Stomach (tissue), 9 donors: ENCODE measurements around the gene AMIGO3. TPM values are rescaled to one million over a fixed set of nuclear protein-coding genes. Genes with fewer than 3 reads are reported as not detected.
"Not testable (repeated sequence)": the region's sequence is repeated elsewhere in the genome, so short reads cannot be mapped to it uniquely, and the experiment has no call there.

ENCODE experiments used
- DNase-seq, 2 donors: peaks; one replicate each; pipeline versions ENCODE4 v3.0.0 to v3.0.0-alpha.2; 2013 to 2019
- H3K27ac ChIP-seq, 5 donors: fragments of 200-600 bp in 4 of 5; sonication (generic) in 4 of 5; one replicate each; pipeline ENCODE4 v1.5.1; 2013 to 2019; ENCODE audit warnings: mild to moderate bottlenecking in 1 of 5, moderate library complexity in 1 of 5
- H3K27me3 ChIP-seq, 3 donors: fragments of 200-600 bp; sonication (generic); one replicate each; pipeline ENCODE4 v1.5.1; 2017 to 2019; ENCODE audit warnings: mixed run types in 1 of 3
- H3K36me3 ChIP-seq, 4 donors: fragments of 200-600 bp; sonication (generic); 1 replicate in 3 of 4; 2 replicates in 1 of 4; pipeline ENCODE4 v1.5.1; 2016 to 2019
- H3K4me1 ChIP-seq, 4 donors: fragments of 200-600 bp; sonication (generic); one replicate each; pipeline ENCODE4 v1.5.1; 2016 to 2019
- H3K4me3 ChIP-seq, 4 donors: fragments of 200-600 bp; sonication (generic) in 3 of 4; one replicate each; pipeline ENCODE4 v1.5.1; 2016 to 2019; ENCODE audit warnings: mild to moderate bottlenecking in 1 of 4
- H3K9me3 ChIP-seq, 4 donors: fragments of 200-600 bp; sonication (generic); one replicate each; pipeline ENCODE4 v1.5.1; 2016 to 2019
- EP300 ChIP-seq: sonication (generic); formaldehyde crosslinking; IDR thresholded peaks from one replicate; pipeline ENCODE4 v1.6.1; 2017; ENCODE audit warnings: antibody characterized with exemption
- POLR2AphosphoS5 ChIP-seq, 3 donors: sonication (generic); formaldehyde crosslinking; IDR thresholded peaks; one replicate each; pipeline ENCODE4 v1.6.1; 2016; ENCODE audit warnings: antibody characterized with exemption in 3 of 3
- WGBS, 5 donors: extraction: QIAGEN DNeasy Blood & Tissue Kit in 3 of 5; methylation state at CpG; one replicate each; pipeline versions ENCODE4 v1.1.5 to v1.1.7; 2013 to 2018; 5-methylcytosine and 5-hydroxymethylcytosine counted together
- intact Hi-C: fragments of 100-400 bp; cut with DNase I; formaldehyde crosslinking; loops from one replicate; pipeline ENCODE4 v1.15.1; 2023; ENCODE audit warnings: low total_unique reads
- polyA plus RNA-seq, 3 donors: library from polyadenylated mRNA; stranded (reverse); fragments of 200-250 nt; gene quantifications; one replicate each; pipeline ENCODE4 v1.2.3, GENCODE V29; 2013
- total RNA-seq, 5 donors: library from RNA; depleted of rRNA; stranded (reverse); fragments of >200 nt; gene quantifications; one replicate each; pipeline versions ENCODE4 v1.1.0 to v1.2.3, GENCODE V29; 2014 to 2016
- TF ChIP-seq, protein P1 (sequence below), 7 experiments: fragments of 450-650 bp in 4 of 7; fragments of 200-600 bp in 3 of 7; sonication (generic) in 3 of 7; IDR thresholded peaks; one replicate each; pipeline ENCODE4 v1.5.1; 2016 to 2019; ENCODE audit warnings: antibody characterized with exemption in 7 of 7, control low read depth in 2 of 7, mild to moderate bottlenecking in 1 of 7
- donor health status: healthy with polysubstance abuse.
- donor health status: Bipolar disorder and iron deficiency.
- donor health status: healthy.

Gene AMIGO3
- total and polyA plus RNA-seq, 8 donors, result 0.19 to 1.3 (median 0.80) TPM; not detected in 4

DNA sequence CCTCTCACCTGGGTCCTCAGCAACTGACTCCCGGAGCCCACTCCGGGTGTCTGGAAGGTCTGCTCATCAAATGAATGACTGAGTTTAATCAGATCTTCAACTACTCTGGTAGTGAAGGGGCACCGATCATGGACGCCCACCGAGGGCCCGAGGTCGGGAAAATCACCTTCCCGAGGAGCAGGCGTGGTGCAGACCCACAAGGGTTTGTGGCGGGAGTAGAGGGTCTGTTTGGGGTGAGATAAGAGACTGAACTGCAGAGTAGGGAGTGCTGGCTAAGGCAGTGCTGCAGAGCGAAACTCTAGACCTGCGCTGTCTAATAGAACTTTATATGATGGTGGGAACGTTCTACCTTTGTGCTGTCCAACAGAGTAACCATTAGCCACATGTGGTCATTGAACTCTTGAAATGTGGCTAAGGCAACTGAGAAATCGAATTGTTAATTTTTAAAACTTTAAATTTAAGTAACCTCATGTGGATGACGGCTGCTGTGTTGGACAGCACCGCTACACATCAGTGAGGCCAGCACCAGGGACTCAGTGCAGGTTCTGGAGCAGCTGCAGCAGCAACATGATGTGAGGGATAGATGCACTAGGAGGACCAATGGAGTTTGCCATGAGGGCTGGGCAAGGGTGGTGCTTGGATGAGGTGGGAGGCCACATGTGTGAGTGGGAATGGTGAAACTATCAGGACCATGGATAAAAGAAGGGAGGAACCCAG, 29.4 kb downstream of the AMIGO3 start:
- DNase-seq, H3K36me3 ChIP-seq, intact Hi-C loops, H3K9me3 ChIP-seq: not testable (repeated sequence)
- peaks cover 0 to 22% (median 0%) of the 10 kb centered on the region in 3 donors for H3K27me3 ChIP-seq
- 5 to 10% (median 6%) methylated on average over 14 to 16 of the region's 16 CpGs for WGBS, 5 donors
- H3K27ac ChIP-seq, result peak overlapping the region; percentile 77 to 91 (median 88)
- H3K4me3 ChIP-seq, result peak overlapping the region; percentile 71 to 95 (median 83)
- H3K4me1 ChIP-seq, result peaks cover 26 to 52% (median 49%) of the 10 kb centered on the region in 4 donors

DNA sequence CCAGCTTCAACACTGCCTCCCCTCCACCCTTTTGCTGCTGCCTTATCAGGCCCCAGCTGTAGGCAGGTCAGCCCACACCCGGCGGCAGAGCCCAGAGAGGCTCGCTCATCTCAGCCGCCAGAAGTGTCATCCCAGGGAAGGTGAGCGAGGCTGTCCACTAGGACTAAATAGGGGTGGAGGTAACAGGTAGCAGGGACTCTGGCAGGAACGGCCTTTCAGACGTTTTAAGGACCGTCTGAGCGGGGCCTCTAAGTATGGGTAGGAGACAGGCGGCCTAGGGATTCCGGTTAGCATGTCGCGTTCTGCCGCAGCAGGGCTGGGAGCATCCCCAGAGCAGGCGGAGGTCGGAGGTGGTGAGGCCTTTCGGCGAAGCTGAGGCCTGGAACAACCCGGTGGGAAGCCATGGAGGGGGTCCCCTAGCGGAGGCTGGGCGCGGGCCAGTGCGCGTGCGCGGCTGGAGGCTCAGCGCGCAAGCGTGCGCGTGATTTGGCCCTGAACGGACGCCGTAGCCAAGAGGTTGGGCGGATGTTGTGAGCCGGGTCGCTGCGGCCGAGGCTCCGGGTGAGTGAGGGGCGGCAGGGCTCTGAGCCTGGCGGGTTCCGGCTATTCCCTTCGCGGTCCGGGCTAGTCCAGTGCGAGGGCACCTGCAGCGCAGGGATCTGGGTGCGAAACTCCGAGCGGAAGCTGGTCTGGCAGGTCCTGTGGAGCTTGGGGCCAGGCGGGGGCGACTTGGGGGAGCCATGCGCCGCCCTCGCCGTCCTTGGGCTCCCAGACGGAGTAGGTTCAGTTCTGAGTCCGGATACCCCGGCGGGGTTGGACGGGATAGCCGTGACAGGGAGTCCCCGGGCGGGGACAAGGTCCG, 30.2 kb downstream of the AMIGO3 start, which contains the start of the genes MST1 and RNF123:
MST1 (minus strand) TSS at position 429 of the 862 bp plus-strand sequence. CDS start 783 bp downstream, outside the sequence.
RNF123 (plus strand) TSS at position 512 of the 862 bp plus-strand sequence. CDS start 1,609 bp downstream, outside the sequence.
- Histone ChIP-seq H3K27me3 (peaks cover 0 to 22% (median 0%) of the 10 kb centered on the region in 3 donors), H3K4me3 (peak within 1 kb of the TSS; percentile 71 to 95 (median 83)), H3K36me3 (peaks cover 2 to 10% (median 6%) of the 10 kb centered on the region in 4 donors), H3K9me3 (no peaks in the 10 kb centered on the region), H3K4me1 (peaks cover 26 to 52% (median 49%) of the 10 kb centered on the region in 4 donors), H3K27ac (peak within 1 kb of the TSS; percentile 77 to 91 (median 88))
- TF ChIP-seq POLR2AphosphoS5 (IDR thresholded peaks at IDR 0.05) (peak; percentile 62 to 96 (median 73)), EP300 (no peak)
- TF ChIP-seq, protein P1, sequence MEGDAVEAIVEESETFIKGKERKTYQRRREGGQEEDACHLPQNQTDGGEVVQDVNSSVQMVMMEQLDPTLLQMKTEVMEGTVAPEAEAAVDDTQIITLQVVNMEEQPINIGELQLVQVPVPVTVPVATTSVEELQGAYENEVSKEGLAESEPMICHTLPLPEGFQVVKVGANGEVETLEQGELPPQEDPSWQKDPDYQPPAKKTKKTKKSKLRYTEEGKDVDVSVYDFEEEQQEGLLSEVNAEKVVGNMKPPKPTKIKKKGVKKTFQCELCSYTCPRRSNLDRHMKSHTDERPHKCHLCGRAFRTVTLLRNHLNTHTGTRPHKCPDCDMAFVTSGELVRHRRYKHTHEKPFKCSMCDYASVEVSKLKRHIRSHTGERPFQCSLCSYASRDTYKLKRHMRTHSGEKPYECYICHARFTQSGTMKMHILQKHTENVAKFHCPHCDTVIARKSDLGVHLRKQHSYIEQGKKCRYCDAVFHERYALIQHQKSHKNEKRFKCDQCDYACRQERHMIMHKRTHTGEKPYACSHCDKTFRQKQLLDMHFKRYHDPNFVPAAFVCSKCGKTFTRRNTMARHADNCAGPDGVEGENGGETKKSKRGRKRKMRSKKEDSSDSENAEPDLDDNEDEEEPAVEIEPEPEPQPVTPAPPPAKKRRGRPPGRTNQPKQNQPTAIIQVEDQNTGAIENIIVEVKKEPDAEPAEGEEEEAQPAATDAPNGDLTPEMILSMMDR (IDR thresholded peaks at IDR 0.05), result peak in 2 of 7 experiments; percentile 23 to 37
- intact Hi-C loops, result no loop called here
- WGBS, 5 donors, result 1 to 2% (median 1%) methylated on average over 26 to 66 of the region's 66 CpGs
- DNase-seq, result peak; percentile 90 to 98

DNA sequence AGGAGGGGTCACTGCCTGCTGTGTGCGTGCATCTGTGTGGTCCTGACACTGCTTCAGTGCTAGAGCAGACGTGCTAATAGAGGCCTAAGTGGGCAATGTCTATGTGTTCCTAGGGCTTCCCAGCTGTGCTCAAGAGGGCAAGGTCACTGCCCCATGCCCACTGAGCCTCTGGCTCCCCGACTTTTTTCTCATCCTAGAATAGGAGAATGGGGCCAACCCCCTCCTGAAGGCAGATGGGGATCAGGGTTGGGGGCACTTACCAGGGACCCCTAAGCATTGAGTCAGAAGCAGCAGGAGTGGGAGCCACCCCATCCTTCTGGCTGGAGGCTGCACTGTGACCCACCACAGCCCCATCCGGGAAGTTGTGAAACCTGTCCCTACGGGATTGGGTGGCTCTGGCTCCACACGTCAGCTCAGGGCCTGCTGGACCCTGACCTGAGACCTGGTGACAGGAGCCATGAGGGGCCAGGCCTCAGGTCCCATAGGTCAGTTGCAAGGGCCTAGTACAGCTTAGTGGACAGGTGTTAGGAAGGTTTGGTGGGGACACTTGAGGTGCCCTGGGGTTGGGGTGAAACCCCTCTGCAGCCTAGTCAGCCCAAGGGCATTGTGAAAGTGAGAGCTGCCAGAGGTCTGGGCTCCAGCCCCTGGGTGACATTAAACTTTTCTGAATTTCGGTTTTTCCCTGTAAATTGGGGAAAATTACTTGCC, 31.0 kb downstream of the AMIGO3 start:
- WGBS, 5 donors, result 48 to 72% (median 67%) methylated on average over 3 to 7 of the region's 7 CpGs
- H3K9me3 ChIP-seq, DNase-seq, intact Hi-C loops: not testable (repeated sequence)
- Histone ChIP-seq H3K36me3 (peaks cover 5 to 17% (median 14%) of the 10 kb centered on the region in 4 donors), H3K4me1 (peaks cover 26 to 52% (median 49%) of the 10 kb centered on the region in 4 donors), H3K4me3 (peak overlapping the region; percentile 71 to 95 (median 83)), H3K27ac (peak overlapping the region in 4 of 5 donors; percentile 77 to 91 (median 86)), H3K27me3 (peaks cover 0 to 22% (median 0%) of the 10 kb centered on the region in 3 donors)

DNA sequence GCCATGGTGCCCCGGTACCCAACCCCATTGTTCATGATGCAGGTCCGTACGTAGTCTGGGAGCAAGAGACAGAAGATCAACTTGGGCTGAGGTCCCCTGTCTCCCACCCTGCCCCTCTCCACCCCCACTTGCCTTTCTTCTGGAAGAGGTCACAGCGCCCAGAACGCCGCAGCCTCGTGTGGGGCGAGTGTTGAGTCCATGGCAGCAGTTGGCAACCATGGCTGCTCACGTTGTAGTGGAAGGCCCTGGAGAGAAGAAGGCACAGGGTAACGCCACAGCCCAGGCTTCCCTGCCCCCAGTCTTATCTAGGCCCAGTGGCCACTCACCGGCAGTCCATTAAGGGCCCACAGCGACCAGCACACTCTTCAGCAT, 32.1 kb downstream of the AMIGO3 start:
- H3K4me1 ChIP-seq, result peaks cover 26 to 52% (median 49%) of the 10 kb centered on the region in 4 donors
- 84 to 94% (median 93%) methylated on average over 4 to 12 of the region's 12 CpGs for WGBS, 5 donors
- H3K9me3 ChIP-seq, intact Hi-C loops, DNase-seq, H3K27ac ChIP-seq: not testable (repeated sequence)
- peaks cover 16 to 28% (median 25%) of the 10 kb centered on the region in 4 donors for H3K36me3 ChIP-seq
- H3K27me3 ChIP-seq, result peaks cover 0 to 22% (median 0%) of the 10 kb centered on the region in 3 donors
- H3K4me3 ChIP-seq, result peak overlapping the region in 1 of 4 donors; percentile 55

DNA sequence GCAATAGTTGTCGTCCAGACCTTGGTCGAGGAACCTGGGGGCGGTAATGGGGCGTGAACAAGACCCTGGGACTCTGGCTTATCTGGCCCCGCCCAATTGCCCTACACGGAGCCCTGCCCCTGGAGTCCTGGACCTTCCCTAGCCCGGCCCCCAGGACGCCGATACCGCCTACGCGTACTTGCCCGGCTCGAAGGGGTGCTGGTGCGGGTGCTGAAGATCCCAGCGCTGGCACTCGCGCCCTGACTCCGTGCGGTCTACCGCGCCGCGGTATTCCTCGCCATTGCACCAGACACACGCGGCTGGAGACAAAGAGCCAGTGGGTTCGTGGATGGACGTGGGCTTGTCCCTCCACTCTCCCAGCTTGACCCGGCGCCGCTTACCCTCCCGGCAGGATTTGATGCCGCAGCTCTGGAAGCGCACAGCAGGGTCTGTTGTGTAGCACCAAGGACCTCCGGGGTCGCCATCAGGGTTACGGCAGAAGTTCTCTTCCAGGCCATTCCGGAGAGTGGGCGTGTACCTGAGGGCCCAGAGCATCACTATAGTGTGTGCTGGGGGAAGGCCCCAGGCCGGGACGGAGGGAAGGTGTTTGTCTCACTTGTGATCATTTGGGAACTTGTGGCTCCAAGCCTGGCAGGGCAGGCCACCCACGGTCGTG, 32.6 kb downstream of the AMIGO3 start:
- H3K9me3 ChIP-seq, intact Hi-C loops: not testable (repeated sequence)
- WGBS, 5 donors, result 9 to 12% (median 11%) methylated on average over 30 to 44 of the region's 44 CpGs; no CpG with 5 or more reads in 1 of the 5 donors
- peaks cover 26 to 51% (median 48%) of the 10 kb centered on the region in 4 donors for H3K4me1 ChIP-seq
- DNase-seq, result peak; percentile 80 to 89
- H3K27ac ChIP-seq, result peak overlapping the region in 2 of 5 donors; percentile 4 to 39
- peaks cover 0 to 22% (median 0%) of the 10 kb centered on the region in 3 donors for H3K27me3 ChIP-seq
- H3K4me3 ChIP-seq, result peak overlapping the region; percentile 31 to 55 (median 36)
- H3K36me3 ChIP-seq, result peaks cover 21 to 33% (median 30%) of the 10 kb centered on the region in 4 donors

DNA sequence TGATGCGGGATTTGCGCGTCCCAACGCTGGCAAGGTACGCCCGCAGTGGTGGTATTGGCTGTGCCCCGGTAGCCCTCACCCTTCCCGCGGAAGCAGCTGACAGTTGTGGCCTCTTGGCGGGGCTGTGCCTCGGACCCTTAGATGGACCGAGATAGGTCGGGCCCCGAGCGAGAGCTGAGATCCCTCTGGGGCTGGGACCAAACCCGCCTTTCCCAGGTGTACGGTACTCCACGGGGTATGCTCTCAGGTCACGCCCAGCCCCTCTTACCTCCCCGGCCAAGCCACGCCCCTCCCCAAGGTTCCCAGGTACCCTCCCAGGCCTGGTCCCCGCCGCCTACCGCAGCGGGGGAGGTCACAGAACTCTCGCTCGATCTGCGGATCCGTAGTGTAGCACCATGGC, 33.1 kb downstream of the AMIGO3 start:
- DNase-seq, result peak; percentile 78 to 80
- H3K9me3 ChIP-seq, intact Hi-C loops: not testable (repeated sequence)
- WGBS, 5 donors, result 1 to 6% (median 1%) methylated on average over 7 to 25 of the region's 29 CpGs; no CpG with 5 or more reads in 1 of the 5 donors
- H3K4me3 ChIP-seq, result peak overlapping the region; percentile 31 to 55 (median 36)
- peaks cover 26 to 38% (median 36%) of the 10 kb centered on the region in 4 donors for H3K36me3 ChIP-seq
- H3K27ac ChIP-seq, result peak overlapping the region in 3 of 5 donors; percentile 4 to 54 (median 39)
- peaks cover 25 to 45% (median 42%) of the 10 kb centered on the region in 4 donors for H3K4me1 ChIP-seq
- H3K27me3 ChIP-seq, result peaks cover 0 to 22% (median 0%) of the 10 kb centered on the region in 3 donors

DNA sequence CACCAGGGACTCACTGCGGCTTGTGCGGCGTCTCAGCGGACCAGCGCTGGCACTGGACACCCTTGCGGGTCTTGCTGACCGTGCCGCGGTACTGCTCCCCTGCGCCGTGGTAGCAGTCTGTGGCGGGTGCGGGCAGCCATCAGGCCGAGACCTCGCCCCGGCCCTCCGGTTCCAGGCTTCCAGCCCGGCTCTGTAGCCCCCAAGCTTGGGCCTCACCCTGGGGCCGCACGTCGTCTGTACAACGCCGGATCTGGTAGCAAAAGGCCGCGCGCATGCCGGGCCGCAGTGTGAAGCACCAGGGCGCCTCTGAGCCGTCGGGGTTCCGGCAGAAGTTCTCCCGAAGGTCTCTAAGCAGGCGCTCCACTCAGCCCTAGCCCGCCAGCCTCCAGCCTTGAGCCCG, 33.6 kb downstream of the AMIGO3 start:
- H3K4me3 ChIP-seq, result peak overlapping the region in 2 of 4 donors; percentile 38 to 55
- H3K9me3 ChIP-seq, intact Hi-C loops, H3K27ac ChIP-seq, DNase-seq: not testable (repeated sequence)
- WGBS, 5 donors, result 7 to 19% (median 14%) methylated on average over 20 to 35 of the region's 36 CpGs
- peaks cover 20 to 40% (median 37%) of the 10 kb centered on the region in 4 donors for H3K4me1 ChIP-seq
- H3K36me3 ChIP-seq, result peaks cover 31 to 43% (median 41%) of the 10 kb centered on the region in 4 donors
- peaks cover 0 to 22% (median 0%) of the 10 kb centered on the region in 3 donors for H3K27me3 ChIP-seq

DNA sequence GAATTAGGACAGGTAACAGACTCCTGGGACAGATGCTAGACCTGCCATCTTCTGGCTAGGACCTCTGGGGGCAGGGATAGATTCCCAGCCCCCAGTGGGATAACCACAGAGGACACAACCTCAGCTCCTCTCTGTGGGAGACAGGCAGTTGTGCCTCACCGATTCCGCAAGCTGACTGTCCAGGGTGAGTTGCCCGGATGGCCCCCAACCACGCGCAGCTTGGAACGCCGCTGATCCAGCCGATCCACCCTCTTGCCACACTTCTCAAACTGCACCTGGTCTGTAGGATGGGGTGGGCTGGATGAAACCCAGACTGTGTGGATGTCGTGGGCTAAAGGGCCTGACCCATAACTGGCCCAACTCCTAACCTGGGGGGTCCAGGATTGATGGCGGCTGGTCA, 34.4 kb downstream of the AMIGO3 start:
- H3K9me3 ChIP-seq, DNase-seq, intact Hi-C loops, H3K27ac ChIP-seq, H3K4me3 ChIP-seq: not testable (repeated sequence)
- peaks cover 12 to 33% (median 30%) of the 10 kb centered on the region in 4 donors for H3K4me1 ChIP-seq
- H3K27me3 ChIP-seq, result peaks cover 0 to 22% (median 0%) of the 10 kb centered on the region in 3 donors
- 81 to 95% (median 94%) methylated on average over 2 to 10 of the region's 10 CpGs for WGBS, 5 donors
- H3K36me3 ChIP-seq, result peaks cover 39 to 51% (median 48%) of the 10 kb centered on the region in 4 donors
